ENCODE measurements around the gene NPAS2. TPM values are rescaled to one million over a fixed set of nuclear protein-coding genes. Genes with fewer than 3 reads are reported as not detected.

NPAS2 gene
- total RNA-seq, 4 donors from 2014 or later: 4.7 to 131 (median 11.2) TPM

- TF ChIP-seq CTCF (IDR thresholded peaks at IDR 0.05; ENCODE audit: low read depth): no peak
Observed at GRCh38 chr2:100906131-100906530, 86.2 kb downstream of the NPAS2 start.

GRCh38 chr2:100906679-100907078, 86.7 kb downstream of the NPAS2 start:
- TF ChIP-seq CTCF (IDR thresholded peaks at IDR 0.05; ENCODE audit: low read depth): no peak

- TF ChIP-seq CTCF (IDR thresholded peaks at IDR 0.05; ENCODE audit: low read depth): no peak
Observed at GRCh38 chr2:100907832-100908231, 87.9 kb downstream of the NPAS2 start.

GRCh38 chr2:100909534-100910081, 89.7 kb downstream of the NPAS2 start:
- no peak for TF ChIP-seq CTCF (IDR thresholded peaks at IDR 0.05; ENCODE audit: low read depth)

- no peak for TF ChIP-seq CTCF (IDR thresholded peaks at IDR 0.05; ENCODE audit: low read depth)
Observed at GRCh38 chr2:100910111-100910510, 90.2 kb downstream of the NPAS2 start.

- no peak for TF ChIP-seq CTCF (IDR thresholded peaks at IDR 0.05; ENCODE audit: low read depth)
Observed at GRCh38 chr2:100919316-100919715, 99.4 kb downstream of the NPAS2 start.

GRCh38 chr2:100921685-100922161, 101.8 kb downstream of the NPAS2 start:
- no peak for TF ChIP-seq CTCF (IDR thresholded peaks at IDR 0.05; ENCODE audit: low read depth)
